Measurements from ENCODE around the gene TTC28.

TTC28 gene

DNA sequence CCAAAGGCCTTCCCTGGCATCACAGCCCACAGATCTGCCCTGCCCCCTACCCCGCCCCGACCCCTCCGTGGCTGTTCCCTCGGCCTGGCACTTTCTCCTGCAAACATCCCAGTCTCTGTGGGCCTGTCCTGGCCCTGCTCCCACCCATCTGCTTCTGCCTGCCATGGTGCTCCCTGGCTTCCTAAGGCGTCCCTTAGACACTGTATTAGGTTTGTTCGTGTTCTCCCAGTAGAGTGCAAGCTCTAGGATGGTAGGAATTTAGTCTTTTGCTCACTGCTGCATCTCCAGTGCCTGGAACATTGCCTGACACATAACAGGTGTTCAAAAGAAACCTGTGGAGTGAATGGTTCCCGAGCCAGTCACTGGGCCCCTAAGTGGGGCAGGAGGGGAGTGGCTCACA lies 690.9 kb downstream of the TTC28 start:
- no peak for DNase-seq (ENCODE audit: low read depth)

DNA sequence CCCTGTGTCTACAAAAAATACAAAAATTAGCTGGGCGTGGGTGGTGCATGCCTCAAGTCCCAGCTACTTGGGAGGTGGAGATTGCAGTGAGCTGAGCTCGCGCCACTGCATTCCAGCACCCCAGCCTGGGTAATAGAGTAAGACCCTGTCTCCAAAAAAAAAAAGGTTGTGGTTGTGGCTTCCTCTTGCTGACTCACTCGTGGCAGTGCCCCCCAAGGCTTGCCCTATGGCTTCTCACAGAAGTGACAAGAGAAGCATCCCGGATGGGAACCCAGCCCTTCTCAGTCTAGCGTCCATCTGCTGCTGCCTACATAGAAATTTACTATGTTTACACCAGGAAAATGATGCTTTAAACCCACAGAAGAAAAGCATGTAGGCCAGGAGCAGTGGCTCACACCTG lies 692.1 kb downstream of the TTC28 start:
- no peak for DNase-seq (ENCODE audit: low read depth)

DNA sequence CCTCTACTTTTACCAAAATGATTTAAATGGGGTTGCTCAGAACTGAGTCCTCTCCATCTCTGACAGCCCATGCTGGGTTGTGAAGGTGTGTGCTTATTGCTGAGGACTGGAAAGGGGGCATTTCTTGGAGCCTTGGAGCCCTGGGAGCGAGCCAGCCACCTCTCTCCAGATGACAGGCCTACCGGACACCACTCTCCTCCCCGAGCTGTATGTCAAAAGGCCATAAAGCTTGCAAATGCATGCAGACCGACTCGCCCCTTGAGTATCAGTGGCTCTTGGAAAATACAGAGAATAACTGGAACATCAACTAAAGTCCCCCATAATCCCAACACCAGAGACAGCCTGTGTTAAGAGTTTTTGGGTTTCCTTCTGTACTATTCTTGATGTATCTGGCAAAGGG lies 692.7 kb downstream of the TTC28 start:
- no peak for DNase-seq (ENCODE audit: low read depth)

DNA sequence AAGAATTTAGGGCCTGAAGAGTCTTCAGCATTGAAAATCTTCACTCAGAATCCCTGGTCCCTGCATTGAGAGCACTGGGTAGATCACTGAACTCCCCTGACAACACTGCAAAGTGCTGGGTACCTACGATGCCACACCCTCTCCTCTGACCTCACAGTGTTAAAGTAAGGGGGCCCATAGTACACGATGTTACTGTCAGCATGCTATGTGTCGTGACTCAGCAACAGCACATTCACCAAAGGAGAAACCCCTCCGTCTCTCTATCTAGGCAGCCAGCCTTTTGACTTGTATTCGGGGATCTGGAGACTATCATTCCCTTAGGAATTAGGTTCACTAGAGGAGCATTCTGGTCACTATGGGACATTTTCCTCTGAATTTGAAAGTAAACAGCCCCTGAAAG lies 693.2 kb downstream of the TTC28 start:
- no peak for DNase-seq (ENCODE audit: low read depth)

DNA sequence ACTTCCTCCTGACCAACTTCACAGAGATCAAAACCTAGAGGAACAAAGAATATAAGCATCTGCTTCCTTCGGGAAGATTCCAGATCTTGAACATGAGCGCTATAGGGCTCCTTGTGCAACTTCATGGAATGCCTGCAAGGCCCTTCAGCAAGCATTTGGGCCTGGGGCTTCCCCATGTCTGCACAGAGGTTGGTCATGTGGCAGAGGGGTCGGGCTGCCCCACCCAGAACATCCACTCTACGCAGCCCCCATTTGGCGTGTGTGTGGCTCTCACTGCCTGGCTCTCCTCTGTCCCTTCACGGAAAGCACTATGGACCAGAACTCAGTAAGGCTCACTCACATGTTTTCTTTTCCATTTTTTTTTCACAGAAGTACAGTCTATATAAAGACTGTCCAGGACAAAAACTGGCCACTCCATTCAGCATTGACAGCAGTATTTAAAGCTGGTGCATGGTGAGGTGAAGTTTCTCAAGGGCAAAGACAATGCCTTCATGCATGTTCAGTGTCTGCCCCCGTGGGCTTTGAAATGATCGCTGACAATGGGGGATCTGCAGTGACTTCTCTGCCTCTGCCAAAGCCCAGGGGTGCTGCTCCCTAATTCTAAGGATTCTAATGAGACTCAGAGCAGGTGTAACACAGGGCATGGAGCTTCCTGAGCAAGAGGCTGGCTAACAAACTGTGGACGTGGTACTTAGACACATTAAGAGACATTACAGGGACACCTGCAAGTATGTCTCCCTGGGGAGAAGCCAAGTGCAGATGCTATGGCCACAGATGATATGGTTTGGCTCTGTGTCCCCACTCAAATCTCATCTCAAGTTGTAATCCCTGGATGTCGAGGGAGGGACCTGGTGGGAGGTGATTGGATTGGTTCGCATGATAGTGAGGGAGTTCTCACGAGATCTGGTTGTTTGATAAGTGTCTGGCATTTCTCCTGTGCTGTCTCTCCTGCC lies 694.0 kb downstream of the TTC28 start:
- no peak for DNase-seq (ENCODE audit: low read depth)

DNA sequence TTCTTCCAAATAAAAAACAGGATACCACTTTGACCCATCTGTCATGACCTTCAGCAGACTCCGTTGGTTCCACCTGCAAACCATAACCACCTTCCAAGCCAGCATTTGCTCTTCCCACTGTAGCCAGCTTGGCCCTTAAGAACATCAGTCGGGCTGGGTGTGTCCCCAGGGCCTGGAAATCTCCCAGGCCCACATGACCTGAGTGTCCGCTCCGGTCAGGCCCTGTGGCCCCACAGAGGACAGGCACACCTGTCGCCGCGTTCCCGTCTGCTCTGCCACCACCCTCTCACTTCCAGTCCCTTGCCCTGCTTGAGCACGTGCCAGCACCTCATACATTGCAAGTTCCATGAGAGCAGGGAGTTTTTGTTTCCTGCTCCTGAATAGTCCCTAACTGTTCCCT lies 694.9 kb downstream of the TTC28 start:
- DNase-seq (ENCODE audit: low read depth): no peak

DNA sequence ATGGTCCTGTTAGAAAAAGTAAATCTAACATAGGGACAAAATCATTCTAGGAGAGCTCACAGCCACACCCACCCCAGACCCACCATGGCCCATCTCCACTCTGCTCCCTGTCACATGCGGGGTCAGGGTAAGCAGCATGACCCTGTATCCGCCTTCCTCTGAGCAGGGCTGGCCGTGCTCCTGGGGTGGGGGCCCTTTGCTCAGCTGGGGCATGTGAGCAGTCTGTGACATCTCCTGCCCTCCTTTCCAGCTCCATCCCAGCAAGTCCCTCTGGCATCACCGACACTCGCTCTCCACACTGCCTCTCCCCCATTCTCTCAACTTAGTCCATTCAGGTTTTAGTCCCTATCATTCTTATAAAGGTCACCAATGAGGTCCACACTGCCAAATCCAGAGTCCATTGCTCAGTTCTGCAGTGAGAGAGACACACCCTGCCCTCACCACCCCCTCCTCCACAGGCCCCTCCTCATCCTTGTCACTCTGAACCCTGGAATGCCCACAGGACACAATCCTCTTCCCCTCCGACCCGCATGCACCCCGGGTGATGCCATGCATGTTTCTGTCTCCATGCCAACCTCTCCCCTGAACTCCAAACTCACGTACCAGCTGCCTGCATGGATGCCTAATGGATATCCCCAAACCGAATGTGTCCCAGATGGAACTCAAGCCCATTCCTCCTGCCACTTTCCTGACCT lies 695.5 kb downstream of the TTC28 start:
- no peak for DNase-seq (ENCODE audit: low read depth)

DNA sequence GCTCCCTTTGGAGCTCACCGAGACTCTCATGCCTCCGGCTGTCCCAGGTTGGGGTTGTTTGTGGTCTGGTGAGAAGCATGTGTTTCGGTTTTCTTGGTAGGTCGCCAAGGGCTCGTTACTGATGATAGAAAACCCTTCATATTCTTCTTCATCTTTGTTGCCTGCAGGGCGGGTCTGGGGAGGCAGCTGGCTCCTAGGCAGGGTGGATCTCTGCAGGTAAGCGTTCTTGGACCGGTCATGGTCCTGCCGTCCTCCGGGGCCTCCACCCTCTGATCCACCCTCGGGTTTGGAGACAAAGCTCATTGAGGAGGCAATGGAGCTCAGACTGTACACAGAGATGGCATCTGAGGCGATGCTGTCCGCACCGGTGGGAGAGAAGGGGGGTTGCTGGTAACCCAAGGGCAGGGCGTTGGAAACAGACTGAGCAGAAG lies 696.3 kb downstream of the TTC28 start:
- DNase-seq (ENCODE audit: low read depth): no peak

DNA sequence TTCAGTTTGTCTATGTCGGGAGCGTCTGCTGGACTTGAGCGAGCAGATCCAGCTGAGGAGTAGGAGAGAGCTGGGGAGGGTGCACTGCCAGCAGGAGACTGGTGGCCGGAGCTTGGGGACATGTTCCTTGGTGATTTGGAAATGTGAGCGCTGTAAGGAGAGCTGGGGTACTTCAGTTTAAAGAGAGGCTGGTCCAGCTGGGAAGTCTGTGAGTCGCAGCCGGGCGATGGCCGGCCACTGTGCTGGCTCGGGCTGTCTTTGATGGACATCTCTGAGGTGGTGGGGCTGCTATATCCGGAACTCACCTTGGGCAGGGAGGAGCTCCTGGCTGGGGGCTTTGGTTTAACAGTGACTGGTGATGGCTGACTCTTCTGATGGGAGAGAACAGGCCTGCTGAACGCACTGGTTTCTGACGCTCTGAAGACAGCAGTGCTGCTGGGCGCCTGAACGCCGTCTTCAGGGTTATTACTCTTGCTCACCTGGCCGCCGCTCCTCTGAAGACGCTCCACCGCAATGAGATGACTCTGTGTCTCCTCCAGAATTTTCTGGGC lies 696.9 kb downstream of the TTC28 start:
- DNase-seq (ENCODE audit: low read depth): no peak

DNA sequence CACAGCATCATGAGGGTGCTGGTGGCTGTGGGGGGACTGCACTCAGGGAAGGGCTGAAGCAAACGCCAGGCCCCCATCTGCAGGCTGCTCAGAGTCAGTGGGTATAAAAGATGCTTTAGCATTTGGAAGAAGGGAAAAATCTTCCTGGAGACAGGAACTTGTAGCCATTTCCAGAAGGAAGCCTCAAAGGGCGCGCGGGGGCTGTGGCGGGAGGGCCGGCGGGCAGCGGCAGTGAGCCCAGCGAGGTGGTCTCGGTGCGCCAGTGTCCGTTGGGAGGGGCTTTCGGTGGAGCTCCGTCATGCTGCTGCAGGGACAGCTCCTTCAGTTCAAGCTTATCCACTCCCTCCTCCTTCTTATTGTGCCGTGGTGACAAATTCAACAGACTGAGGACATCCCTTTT lies 697.5 kb downstream of the TTC28 start:
- no peak for DNase-seq (ENCODE audit: low read depth)

DNA sequence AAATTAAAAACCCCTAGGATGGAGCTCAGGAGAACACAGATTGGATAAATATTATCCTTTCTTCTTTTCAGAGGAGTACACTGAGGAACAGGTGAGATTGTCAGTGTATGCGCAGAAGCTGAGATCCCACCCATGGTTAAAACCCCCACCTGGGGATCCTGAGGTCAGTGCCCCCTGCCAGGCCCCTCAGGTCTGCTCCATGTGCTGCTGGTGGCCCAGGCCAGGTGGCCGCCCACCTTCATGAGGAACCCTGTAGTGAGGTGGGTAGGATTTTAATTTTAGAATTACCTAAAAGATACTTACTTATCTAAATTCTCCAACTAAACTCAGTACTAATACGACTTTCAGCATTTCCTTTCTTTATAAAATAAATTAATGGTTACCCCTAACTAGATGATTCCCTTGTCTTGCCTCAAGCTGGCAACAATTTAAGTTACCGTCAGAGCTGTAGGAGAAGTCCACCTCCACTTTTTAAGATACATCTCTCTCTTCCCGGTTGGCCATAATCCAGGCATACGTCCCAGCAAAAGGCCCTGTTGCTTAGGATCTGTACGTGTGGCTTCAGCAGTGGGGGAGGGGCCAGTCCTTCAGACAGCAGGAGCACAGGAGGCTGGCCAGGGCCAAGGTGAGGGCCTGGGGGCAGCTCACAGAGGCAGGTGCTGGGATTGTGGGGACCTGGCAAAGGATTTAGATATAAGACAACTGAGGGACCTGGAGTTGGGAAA lies 699.1 kb downstream of the TTC28 start:
- DNase-seq (ENCODE audit: low read depth): no peak

DNA sequence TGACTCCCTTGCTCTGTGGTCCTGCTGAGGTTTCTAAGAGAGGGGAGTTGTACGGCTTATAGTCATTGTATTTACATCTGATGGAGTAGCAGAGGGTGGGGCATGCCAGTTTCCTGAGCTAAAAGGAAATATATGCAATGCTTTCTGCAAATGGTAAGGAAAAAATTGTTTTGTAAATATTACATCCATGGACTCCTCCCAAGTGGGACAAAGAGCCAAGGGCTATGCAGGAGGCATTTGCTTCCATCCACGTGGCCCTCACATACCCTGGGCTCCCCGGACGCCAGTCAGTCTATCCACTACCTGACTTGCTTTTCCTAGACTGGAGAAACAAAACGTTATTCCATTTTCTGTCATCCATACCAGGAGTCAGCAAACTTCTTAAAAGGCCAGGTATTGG lies 700.8 kb downstream of the TTC28 start:
- no peak for DNase-seq (ENCODE audit: low read depth)

DNA sequence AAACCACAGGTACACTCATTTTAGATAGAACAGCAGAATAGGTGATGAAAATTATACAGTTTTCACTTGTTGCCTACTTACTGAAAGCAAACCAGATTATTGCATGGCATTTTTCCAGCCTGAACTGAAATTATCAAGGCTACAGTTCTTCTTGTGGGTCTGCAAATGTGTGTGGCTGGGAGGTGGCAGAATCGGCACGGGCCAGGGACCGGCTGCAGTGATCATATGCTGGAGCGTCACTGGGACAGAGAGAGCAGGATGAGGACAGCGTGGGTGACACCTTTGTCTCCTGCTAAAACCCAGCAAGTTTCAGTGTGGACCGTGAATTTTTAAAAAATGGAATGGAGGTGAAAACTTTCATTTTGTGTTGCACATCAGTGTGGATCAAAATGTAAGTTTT lies 701.3 kb downstream of the TTC28 start:
- DNase-seq (ENCODE audit: low read depth): no peak

DNA sequence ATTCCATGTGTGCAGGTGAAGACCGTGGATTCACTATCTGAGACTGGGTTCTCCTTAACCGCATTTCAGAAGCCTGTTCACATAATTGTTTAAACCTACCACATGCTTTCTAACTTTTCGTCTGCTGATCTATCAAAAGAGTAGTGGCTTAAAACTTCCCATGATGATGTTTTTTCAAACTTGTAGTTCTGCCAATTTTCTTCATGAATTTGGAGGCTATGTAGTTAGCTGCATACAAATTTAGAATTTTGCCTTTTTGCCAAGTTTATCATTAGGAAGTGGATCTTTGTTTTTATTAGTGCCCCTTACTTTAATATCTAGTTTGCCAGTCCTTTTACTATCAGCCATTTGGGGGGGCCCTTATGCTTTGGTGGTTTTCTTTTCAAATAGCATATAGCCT lies 703.1 kb downstream of the TTC28 start:
- DNase-seq (ENCODE audit: low read depth): no peak

DNA sequence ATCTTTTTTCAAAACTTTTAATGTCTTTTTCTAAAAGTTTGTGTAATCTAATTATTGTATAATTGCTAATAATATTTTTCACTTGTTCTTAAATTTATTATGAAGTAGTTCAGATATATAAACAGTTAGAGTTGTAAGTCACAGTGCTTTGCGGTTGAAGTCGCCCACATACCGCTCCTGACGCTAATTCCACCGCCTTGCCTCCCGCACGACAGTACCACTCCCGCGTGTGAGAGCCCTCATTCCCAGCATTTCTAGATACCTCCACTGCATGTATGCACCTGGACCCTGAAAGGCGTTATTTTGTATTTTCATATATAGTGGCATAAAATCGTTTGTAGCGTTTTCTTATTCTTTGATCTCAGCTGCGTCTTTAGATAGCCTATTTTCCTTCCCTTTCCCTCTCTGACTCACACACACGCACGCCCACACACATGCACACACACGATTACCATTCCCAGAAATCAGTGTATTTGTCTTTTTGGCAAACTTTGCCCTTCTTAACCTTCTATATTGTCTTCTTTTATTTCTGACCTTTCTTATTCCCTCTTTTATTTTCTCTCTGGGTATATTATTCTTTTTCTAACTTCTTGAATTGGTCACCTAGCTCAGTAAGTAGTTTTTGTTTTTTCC lies 704.1 kb downstream of the TTC28 start:
- no peak for DNase-seq (ENCODE audit: low read depth)

DNA sequence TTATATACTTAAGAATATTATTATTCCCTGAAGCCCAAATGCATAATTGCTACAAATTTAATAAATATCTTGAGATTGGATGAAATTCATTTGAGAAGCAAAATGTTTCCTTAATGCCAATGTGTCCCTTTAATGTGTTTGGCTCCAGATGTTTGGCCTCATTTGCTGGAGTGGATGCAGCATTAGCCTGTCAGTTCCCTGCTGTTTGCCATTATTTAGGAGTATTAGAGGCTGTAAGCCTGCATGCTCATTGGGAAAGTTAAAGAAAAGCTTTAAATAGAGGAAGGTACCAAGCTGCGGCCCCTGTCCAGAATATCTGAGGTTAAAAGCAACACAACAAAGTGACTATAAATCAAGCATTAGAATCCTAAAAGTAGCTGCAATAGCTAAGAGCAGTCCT lies 705.8 kb downstream of the TTC28 start:
- no peak for DNase-seq (ENCODE audit: low read depth)

DNA sequence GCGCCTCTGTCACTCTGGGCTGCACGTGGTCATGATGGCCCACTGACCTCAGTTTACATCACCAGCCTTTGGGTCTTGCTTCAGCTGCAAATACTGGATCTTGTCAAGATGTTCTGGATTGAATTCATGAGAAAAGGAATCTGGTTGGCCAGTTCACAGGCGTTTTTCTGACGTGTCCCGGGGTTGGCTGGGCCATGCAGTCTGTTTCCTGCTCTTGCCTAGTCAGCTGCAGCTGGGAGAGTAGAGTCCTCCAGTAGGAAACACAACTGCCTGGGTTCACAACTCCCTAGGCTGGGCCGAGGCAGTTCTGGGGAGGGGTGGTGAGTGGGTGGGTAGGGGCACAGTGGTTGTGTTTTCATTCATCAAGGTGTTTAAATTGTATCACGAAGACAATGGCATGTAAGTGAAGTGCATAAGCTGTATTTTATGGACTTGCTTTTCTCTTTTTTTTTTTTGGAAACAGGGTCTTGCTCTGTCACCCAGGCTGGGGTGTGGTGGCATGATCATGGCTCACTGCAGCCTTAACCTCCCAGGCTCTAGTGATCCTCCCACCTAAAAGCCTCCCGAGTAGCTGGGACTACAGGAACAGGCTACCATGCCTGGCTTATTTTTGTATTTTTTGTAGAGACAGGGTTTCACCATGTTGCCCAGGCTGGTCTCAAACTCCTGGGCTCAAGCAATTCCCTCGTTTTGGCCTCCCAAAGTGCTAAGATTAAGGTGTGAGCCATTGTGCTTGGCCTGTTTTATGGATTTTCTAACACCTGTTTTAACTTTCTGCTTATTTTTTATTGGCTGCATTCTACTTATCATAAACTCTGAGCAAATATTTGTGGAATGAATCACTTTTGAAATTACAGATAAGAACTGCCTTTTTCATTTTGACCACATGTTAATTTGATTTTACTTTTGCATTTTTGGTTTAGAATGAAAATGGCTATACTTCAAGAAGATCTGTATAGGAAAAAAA lies 706.6 kb downstream of the TTC28 start:
- DNase-seq (ENCODE audit: low read depth): no peak

DNA sequence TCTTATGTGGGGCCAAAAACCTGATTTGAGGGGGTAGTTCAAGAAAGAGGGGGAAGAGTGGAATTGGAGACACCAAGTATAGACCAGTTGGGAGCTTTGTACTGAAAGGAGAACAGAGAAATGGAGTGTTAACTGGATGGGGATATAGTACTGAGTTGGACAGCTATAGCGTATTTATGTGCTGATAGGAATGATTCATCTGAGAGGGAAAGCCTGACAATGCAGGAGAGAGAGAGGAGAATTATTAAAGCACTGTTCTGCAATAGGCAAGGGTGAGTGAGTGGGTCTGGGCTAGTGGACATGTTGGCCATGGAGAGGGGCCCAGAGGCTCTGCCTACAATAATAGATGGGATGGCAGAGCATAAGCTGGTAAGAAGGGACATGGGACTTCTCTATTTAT lies 707.7 kb downstream of the TTC28 start:
- no peak for DNase-seq (ENCODE audit: low read depth)

DNA sequence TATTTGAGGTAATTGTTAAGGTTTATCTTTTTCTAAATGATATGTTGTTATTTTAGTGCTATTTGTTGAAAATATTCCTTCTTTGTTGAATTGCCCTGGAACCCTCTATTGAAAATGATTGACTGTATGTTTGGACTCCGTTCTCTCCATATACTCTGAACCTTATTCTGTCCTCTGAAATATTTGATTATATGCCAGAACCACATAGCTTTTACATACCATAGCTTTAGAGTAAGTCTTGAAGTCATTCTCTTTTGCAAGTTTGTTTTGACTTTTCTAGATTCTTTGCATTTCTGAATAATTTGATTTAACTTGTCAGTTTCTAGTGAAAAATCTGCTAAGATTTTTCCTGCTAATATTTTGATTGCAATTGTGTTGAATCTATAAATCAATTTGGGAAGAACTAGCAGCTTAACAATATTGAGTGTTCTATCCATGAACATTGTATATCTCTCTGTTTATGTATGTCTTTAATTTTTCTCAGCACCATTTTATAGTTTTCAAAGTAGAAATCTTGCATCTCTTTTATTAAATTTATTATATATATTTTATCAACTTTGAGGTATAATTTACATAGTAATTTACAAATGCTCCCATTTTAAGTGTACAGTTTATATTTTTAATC lies 708.9 kb downstream of the TTC28 start:
- DNase-seq (ENCODE audit: low read depth): no peak

Data from stimulated activated CD8-positive, alpha-beta memory T cell treated with anti-CD3 and anti-CD28 coated beads, Interleukin-12 subunit alpha, Interleukin-12 subunit beta, amount 100 ng/mL, for 1 hour (primary cell).